Caco-2 (cell line): ENCODE results near the gene ZC3H14. TPM values are rescaled to one million over a fixed set of nuclear protein-coding genes. Genes with fewer than 3 reads are reported as not detected.
A peak's percentile ranks its signal among the peaks of the same experiment; 100 is the strongest.

Experiments
- BruUV-seq: library from RNA; stranded (reverse); fragments of 400-500 nt; replicated peaks from 2 replicates; lab custom pipeline; 2021; lab: Mats Ljungman, UMichigan
- CTCF ChIA-PET: fragments of 300-600 bp; sonication (Branson Sonifier 250); formaldehyde crosslinking; loops from one replicate; lab custom pipeline; 2022; ENCODE audit warnings: antibody characterized with exemption; lab: Charles Lee
- POLR2A ChIA-PET: fragments of 300-600 bp; sonication (Branson Sonifier 250); formaldehyde crosslinking; loops from one replicate; lab custom pipeline; 2022; ENCODE audit warnings: antibody characterized with exemption; lab: Charles Lee
- DNase-seq, 2 experiments: peaks; one replicate each; pipeline versions ENCODE4 v3.0.0 to v3.0.0-alpha.2; 2020 to 2022
- H3K27me3 ChIP-seq: replicated peaks from 2 replicates; pipeline ENCODE4 v1.6.0; 2011; ENCODE audit warnings: low read length; ENCODE audit not compliant: control insufficient read depth, insufficient read depth
- H3K36me3 ChIP-seq: 2 replicates; pipeline ENCODE4 v1.5.1; 2011; ENCODE audit warnings: low read length; ENCODE audit not compliant: control insufficient read depth, insufficient read depth
- H3K4me1 ChIP-seq: fragments of 250-450 bp; sonication (Bioruptor Pico); 2 replicates; pipeline ENCODE4 v1.5.1; 2020; ENCODE audit warnings: mild to moderate bottlenecking
- H3K4me3 ChIP-seq: 2 replicates; pipeline ENCODE4 v1.5.1; 2011; ENCODE audit warnings: low read depth, mild to moderate bottlenecking, control low read depth, low read length
- H3K9me3 ChIP-seq: fragments of 250-450 bp; sonication (Bioruptor Pico); 2 replicates; pipeline ENCODE4 v1.5.1; 2020; ENCODE audit warnings: mild to moderate bottlenecking, moderate library complexity
- H3K27ac Mint-ChIP-seq: one replicate; pipeline ENCODE4 v1.8.0; 2022; ENCODE audit warnings: mixed read lengths; ENCODE audit not compliant: unreplicated experiment
- H3K27me3 Mint-ChIP-seq: one replicate; pipeline ENCODE4 v1.8.0; 2022; ENCODE audit warnings: mixed read lengths; ENCODE audit not compliant: insufficient read depth, unreplicated experiment
- H3K36me3 Mint-ChIP-seq: one replicate; pipeline ENCODE4 v1.8.0; 2022; ENCODE audit warnings: mild to moderate bottlenecking, mixed read lengths; ENCODE audit not compliant: insufficient read depth, unreplicated experiment
- H3K4me1 Mint-ChIP-seq: one replicate; pipeline ENCODE4 v1.8.0; 2022; ENCODE audit warnings: low read depth, mixed read lengths; ENCODE audit not compliant: unreplicated experiment
- H3K4me3 Mint-ChIP-seq: one replicate; pipeline ENCODE4 v1.8.0; 2022; ENCODE audit warnings: mild to moderate bottlenecking, moderate library complexity, mixed read lengths; ENCODE audit not compliant: unreplicated experiment
- H3K9me3 Mint-ChIP-seq: one replicate; pipeline ENCODE4 v1.8.0; 2022; ENCODE audit warnings: mixed read lengths; ENCODE audit not compliant: unreplicated experiment
- intact Hi-C: fragments of 100-400 bp; cut with micrococcal nuclease; formaldehyde crosslinking; loops from one replicate; pipeline ENCODE4 v1.10.0; 2022; ENCODE audit not compliant: unreplicated experiment
- total RNA-seq: library from RNA; stranded (reverse); gene quantifications from 2 replicates; pipeline ENCODE4 v1.2.3, GENCODE V29; 2022
- TF ChIP-seq, protein P1 (sequence below), 2 experiments: fragments of 200-600 bp in 1 of 2; IDR thresholded peaks; 1 replicate in 1 of 2; 2 replicates in 1 of 2; pipeline versions ENCODE4 v1.5.1 to v1.8.0; 2011 to 2022; ENCODE audit warnings: antibody characterized with exemption in 1 of 2, control low read depth in 1 of 2, inconsistent platforms in 1 of 2, low read depth in 1 of 2, low read length in 1 of 2, mild to moderate bottlenecking in 1 of 2, moderate library complexity in 1 of 2; ENCODE audit not compliant: insufficient read depth in 1 of 2, severe bottlenecking in 1 of 2, unreplicated experiment in 1 of 2

Gene ZC3H14
- total RNA-seq, 1 experiment from 2014 or later = 77.1 TPM

- H3K27me3 Mint-ChIP-seq = no peaks in the 10 kb centered on the region
- no peaks in the 10 kb centered on the region for H3K27me3 ChIP-seq
- TF ChIP-seq, protein P1, sequence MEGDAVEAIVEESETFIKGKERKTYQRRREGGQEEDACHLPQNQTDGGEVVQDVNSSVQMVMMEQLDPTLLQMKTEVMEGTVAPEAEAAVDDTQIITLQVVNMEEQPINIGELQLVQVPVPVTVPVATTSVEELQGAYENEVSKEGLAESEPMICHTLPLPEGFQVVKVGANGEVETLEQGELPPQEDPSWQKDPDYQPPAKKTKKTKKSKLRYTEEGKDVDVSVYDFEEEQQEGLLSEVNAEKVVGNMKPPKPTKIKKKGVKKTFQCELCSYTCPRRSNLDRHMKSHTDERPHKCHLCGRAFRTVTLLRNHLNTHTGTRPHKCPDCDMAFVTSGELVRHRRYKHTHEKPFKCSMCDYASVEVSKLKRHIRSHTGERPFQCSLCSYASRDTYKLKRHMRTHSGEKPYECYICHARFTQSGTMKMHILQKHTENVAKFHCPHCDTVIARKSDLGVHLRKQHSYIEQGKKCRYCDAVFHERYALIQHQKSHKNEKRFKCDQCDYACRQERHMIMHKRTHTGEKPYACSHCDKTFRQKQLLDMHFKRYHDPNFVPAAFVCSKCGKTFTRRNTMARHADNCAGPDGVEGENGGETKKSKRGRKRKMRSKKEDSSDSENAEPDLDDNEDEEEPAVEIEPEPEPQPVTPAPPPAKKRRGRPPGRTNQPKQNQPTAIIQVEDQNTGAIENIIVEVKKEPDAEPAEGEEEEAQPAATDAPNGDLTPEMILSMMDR (IDR thresholded peaks at IDR 0.05; ENCODE audit: insufficient read depth in 1 of 2, low read depth in 1 of 2, low read length in 1 of 2, severe bottlenecking in 1 of 2, unreplicated experiment in 1 of 2) = no peak
- no TSS peak for BruUV-seq
- no peaks in the 10 kb centered on the region; the same call in 1 of the 2 replicates for H3K36me3 ChIP-seq
- peaks cover 11% of the 10 kb centered on the region for H3K4me1 Mint-ChIP-seq
- CTCF ChIA-PET = no interaction called here
- POLR2A ChIA-PET = no interaction called here
- no peak overlapping the region for H3K4me3 ChIP-seq
- H3K36me3 Mint-ChIP-seq = peaks cover 17% of the 10 kb centered on the region
- H3K4me1 ChIP-seq = peaks cover 27% of the 10 kb centered on the region
- no peak overlapping the region for H3K27ac Mint-ChIP-seq
- no peak for DNase-seq
- H3K4me3 Mint-ChIP-seq = no peak overlapping the region
- no peaks in the 10 kb centered on the region for H3K9me3 Mint-ChIP-seq
- no peaks in the 10 kb centered on the region for H3K9me3 ChIP-seq
- intact Hi-C loops = no loop called here
These were observed 54.6 kb downstream of the ZC3H14 start for GRCh38 chr14:88617479-88617878.

DNA sequence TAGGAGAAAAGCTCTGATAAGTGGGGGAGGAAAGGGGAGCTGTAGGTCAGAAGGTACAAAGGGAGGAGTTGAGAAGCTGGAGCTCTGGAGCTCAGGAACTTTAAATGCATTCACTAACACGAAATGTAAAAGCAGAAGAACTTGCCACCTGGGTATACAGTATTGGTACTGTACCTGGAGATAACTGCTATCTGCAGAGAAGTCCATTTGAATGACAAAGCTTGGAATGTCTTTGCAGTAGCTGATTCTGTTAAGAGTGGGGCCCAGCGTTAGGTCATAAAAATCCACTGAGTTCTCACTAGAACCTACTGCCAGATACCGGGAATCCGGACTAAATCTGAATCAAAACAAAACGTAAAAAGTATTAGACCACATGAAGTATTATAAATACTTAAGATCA, 55.6 kb downstream of the ZC3H14 start:
- peaks cover 16% of the 10 kb centered on the region for H3K36me3 Mint-ChIP-seq
- POLR2A ChIA-PET = no interaction called here
- H3K4me1 Mint-ChIP-seq = peaks cover 11% of the 10 kb centered on the region
- BruUV-seq = no TSS peak
- Histone ChIP-seq H3K4me3 (no peak overlapping the region), H3K4me1 (peaks cover 22% of the 10 kb centered on the region), H3K27me3 (no peaks in the 10 kb centered on the region), H3K36me3 (no peaks in the 10 kb centered on the region; the same call in 1 of the 2 replicates), H3K9me3 (no peaks in the 10 kb centered on the region)
- TF ChIP-seq, protein P1 (IDR thresholded peaks at IDR 0.05; ENCODE audit: insufficient read depth in 1 of 2, low read depth in 1 of 2, low read length in 1 of 2, severe bottlenecking in 1 of 2, unreplicated experiment in 1 of 2) = no peak
- peak in 1 of 2 experiments; percentile 29 for DNase-seq
- CTCF ChIA-PET = no interaction called here
- no peaks in the 10 kb centered on the region for H3K27me3 Mint-ChIP-seq
- no peak overlapping the region for H3K27ac Mint-ChIP-seq
- H3K4me3 Mint-ChIP-seq = no peak overlapping the region
- H3K9me3 Mint-ChIP-seq = no peaks in the 10 kb centered on the region
- intact Hi-C loops = no loop called here

DNA sequence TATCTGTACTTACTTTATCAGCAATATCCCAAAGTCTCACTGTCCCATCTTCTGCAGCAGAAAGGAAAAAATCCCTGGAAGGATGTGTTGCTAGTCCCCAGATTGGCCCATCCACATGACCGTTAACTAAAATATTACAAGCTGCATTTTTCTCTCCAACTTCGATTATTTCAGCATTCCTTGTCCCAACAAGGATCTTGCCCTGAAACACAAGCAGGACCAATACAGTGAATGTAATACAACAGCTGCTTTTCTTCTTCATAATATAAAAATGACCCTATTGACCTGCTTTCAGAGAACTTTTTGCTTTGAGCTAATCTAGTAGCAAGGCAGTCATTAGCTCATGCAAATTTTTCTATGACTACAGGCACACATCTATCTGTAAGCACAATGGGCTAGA, 58.3 kb downstream of the ZC3H14 start:
- Histone ChIP-seq H3K4me3 (no peak overlapping the region), H3K27me3 (no peaks in the 10 kb centered on the region), H3K4me1 (peaks cover 11% of the 10 kb centered on the region), H3K36me3 (no peaks in the 10 kb centered on the region), H3K9me3 (no peaks in the 10 kb centered on the region)
- BruUV-seq = no TSS peak
- Mint-ChIP-seq H3K36me3 (peaks cover 7% of the 10 kb centered on the region), H3K4me1 (peaks cover 10% of the 10 kb centered on the region), H3K4me3 (no peak overlapping the region), H3K27me3 (no peaks in the 10 kb centered on the region), H3K27ac (no peak overlapping the region), H3K9me3 (no peaks in the 10 kb centered on the region)
- intact Hi-C loops = no loop called here
- ChIA-PET CTCF (no interaction called here), POLR2A (no interaction called here)
- TF ChIP-seq, protein P1 (IDR thresholded peaks at IDR 0.05; ENCODE audit: insufficient read depth in 1 of 2, low read depth in 1 of 2, low read length in 1 of 2, severe bottlenecking in 1 of 2, unreplicated experiment in 1 of 2) = no peak
- no peak for DNase-seq
